A549 treated with ZK216348 at 1 μM for 4 hours (cell line): ENCODE results near the gene KRT222. TPM values are rescaled to one million over a fixed set of nuclear protein-coding genes. Genes with fewer than 3 reads are reported as not detected.

Source experiments
- total RNA-seq: library from RNA; stranded (reverse); fragments of 200-300 nt; extraction: Qiagen RNA extraction; gene quantifications from 5 replicates; pipeline ENCODE4 v1.2.3, GENCODE V29; 2022; ENCODE audit warnings: low read depth

The KRT222 gene
- total RNA-seq: 0.41 to 1.1 TPM (median 0.59 TPM) in 5 replicates

GRCh38 chr17:40664582-40665333, at the start of gene KRT222:
Gene KRT222 (minus strand): TSS chr17:40665177. CDS start chr17:40665099, 78 bp downstream.

GRCh38 chr17:40703652-40704051, 38.7 kb upstream of the KRT222 start, which contains the start of gene KRT24:
Gene KRT24 (minus strand): TSS chr17:40703752. CDS start chr17:40703693, 59 bp downstream.

GRCh38 chr17:40647624-40648383, 17.2 kb downstream of the KRT222 start, which contains the start of gene SMARCE1:
Gene SMARCE1 (minus strand): TSS chr17:40647818. CDS start chr17:40645802, 2,016 bp downstream.

Other genes with a start within 250 kb of the KRT222 start
- gene TOP2A, start 247.3 kb downstream of the KRT222 start, total RNA-seq: 134 to 262 TPM (median 221 TPM) in 5 replicates
- 1,873 to 3,199 TPM (median 3,004 TPM) in 5 replicates for gene IGFBP4, start 221.7 kb downstream of the KRT222 start, total RNA-seq
- 170 to 273 TPM (median 226 TPM) in 5 replicates for gene TNS4, start 163.6 kb downstream of the KRT222 start, total RNA-seq
- gene CCR7, start 99.7 kb downstream of the KRT222 start, total RNA-seq: 0.88 to 1.3 TPM (median 1.2 TPM) in 5 replicates
- 105 to 119 TPM (median 113 TPM) in 5 replicates for gene SMARCE1, start 17.4 kb downstream of the KRT222 start, total RNA-seq
- gene KRT24, start 38.6 kb upstream of the KRT222 start, total RNA-seq: not detected in 5 replicates
- gene KRT25, start 90.2 kb upstream of the KRT222 start, total RNA-seq: not detected in 5 replicates
- gene KRT26, start 107.0 kb upstream of the KRT222 start, total RNA-seq: not detected in 5 replicates
- not detected in 5 replicates for gene KRT27, start 117.4 kb upstream of the KRT222 start, total RNA-seq
- gene KRT28, start 134.8 kb upstream of the KRT222 start, total RNA-seq: not detected in 5 replicates
- 99.6 to 118 TPM (median 105 TPM) in 5 replicates for gene KRT10, start 157.4 kb upstream of the KRT222 start, total RNA-seq
- not detected in 5 replicates for gene KRT12, start 202.0 kb upstream of the KRT222 start, total RNA-seq
- 0.18 to 0.61 TPM (median 0.31 TPM) in 5 replicates for gene KRT20, start 220.1 kb upstream of the KRT222 start, total RNA-seq